ENCODE measurements around the gene FOS. TPM values are rescaled to one million over a fixed set of nuclear protein-coding genes. Genes with fewer than 3 reads are reported as not detected.

FOS gene
- total RNA-seq, 2 donors from 2014 or later: 220 to 877 TPM

Other genes with a start within 250 kb of the FOS start
- gene MLH3, start 227.4 kb upstream of the FOS start, total RNA-seq: 10 to 100 TPM; 19.6 to 27.0 TPM
- gene ACYP1, start 214.8 kb upstream of the FOS start, total RNA-seq: 10 to 100 TPM; 14.8 to 20.3 TPM
- 1 to 10 TPM; 3.9 to 4.8 TPM for gene ZC2HC1C, start 209.2 kb upstream of the FOS start, total RNA-seq
- gene NEK9, start 151.8 kb upstream of the FOS start, total RNA-seq: 10 to 100 TPM; 44.8 to 47.6 TPM
- 100 to 1,000 TPM; 333 to 360 TPM for gene TMED10, start 102.2 kb upstream of the FOS start, total RNA-seq
- gene JDP2, start 149.2 kb downstream of the FOS start, total RNA-seq: 10 to 100 TPM; 29.5 to 40.1 TPM
- 1 to 10 TPM in 1 of 2 donors, under 1 TPM in 1; 0.67 to 1.3 TPM for gene BATF, start 243.6 kb downstream of the FOS start, total RNA-seq